GM19438 (cell line): Measurements from ENCODE around the gene DYRK2.
"Not testable (repeated sequence)": the region's sequence is repeated elsewhere in the genome, so short reads cannot be mapped to it uniquely, and the experiment has no call there.

ENCODE experiments used
- ATAC-seq: cut with Tn5 transposase; IDR thresholded peaks from one replicate; pipeline ENCODE4 v1.9.1; 2021; ENCODE audit warnings: low read depth; ENCODE audit not compliant: unreplicated experiment

The DYRK2 gene

GRCh38 chr12:67669217-67669933 is 20.8 kb downstream of the DYRK2 start:
- ATAC-seq, result no peak

- no peak for ATAC-seq
These were observed 21.5 kb downstream of the DYRK2 start for GRCh38 chr12:67669934-67670631.

- ATAC-seq, result no peak
These were observed 22.9 kb downstream of the DYRK2 start for GRCh38 chr12:67671419-67671818.

GRCh38 chr12:67671892-67672291 is 23.3 kb downstream of the DYRK2 start:
- ATAC-seq, result no peak

- not testable (repeated sequence) for ATAC-seq
These were observed 24.0 kb downstream of the DYRK2 start for GRCh38 chr12:67672507-67672906.

GRCh38 chr12:67673509-67673908 is 25.0 kb downstream of the DYRK2 start:
- ATAC-seq, result not testable (repeated sequence)

GRCh38 chr12:67674417-67674816 is 25.9 kb downstream of the DYRK2 start:
- ATAC-seq, result no peak

GRCh38 chr12:67676624-67677023 is 28.1 kb downstream of the DYRK2 start:
- no peak for ATAC-seq

- ATAC-seq, result no peak
These were observed 28.6 kb downstream of the DYRK2 start for GRCh38 chr12:67677166-67677565.

- ATAC-seq, result no peak
These were observed 32.7 kb downstream of the DYRK2 start for GRCh38 chr12:67681105-67681778.

GRCh38 chr12:67681941-67682620 is 33.5 kb downstream of the DYRK2 start:
- ATAC-seq, result no peak

GRCh38 chr12:67689385-67689784 is 40.8 kb downstream of the DYRK2 start:
- no peak for ATAC-seq

- ATAC-seq, result no peak
These were observed 42.1 kb downstream of the DYRK2 start for GRCh38 chr12:67690656-67691055.

GRCh38 chr12:67691220-67691619 is 42.7 kb downstream of the DYRK2 start:
- ATAC-seq, result no peak

- no peak for ATAC-seq
These were observed 43.6 kb downstream of the DYRK2 start for GRCh38 chr12:67692135-67692534.

GRCh38 chr12:67692966-67693365 is 44.4 kb downstream of the DYRK2 start:
- ATAC-seq, result no peak

GRCh38 chr12:67693894-67694293 is 45.3 kb downstream of the DYRK2 start:
- no peak for ATAC-seq

- no peak for ATAC-seq
These were observed 45.9 kb downstream of the DYRK2 start for GRCh38 chr12:67694306-67694900.

- ATAC-seq, result no peak
These were observed 47.4 kb downstream of the DYRK2 start for GRCh38 chr12:67695974-67696373.

- ATAC-seq, result no peak
These were observed 48.9 kb downstream of the DYRK2 start for GRCh38 chr12:67697443-67697842.

- ATAC-seq, result no peak
These were observed 49.4 kb downstream of the DYRK2 start for GRCh38 chr12:67697967-67698366.
